Muscle layer of colon (tissue), 2 donors: ENCODE results near the gene NPAS3.

ENCODE experiments used
- H3K27ac ChIP-seq: one replicate; pipeline ENCODE4 v1.7.0; 2013; ENCODE audit warnings: low read depth, mild to moderate bottlenecking, low read length, moderate library complexity
- H3K27me3 ChIP-seq, 2 donors: one replicate each; pipeline ENCODE4 v1.7.0; 2013; ENCODE audit warnings: low read length in 2 of 2, mild to moderate bottlenecking in 2 of 2; ENCODE audit not compliant: insufficient read depth in 2 of 2, control insufficient read depth in 1 of 2
- H3K36me3 ChIP-seq: one replicate; pipeline ENCODE4 v1.7.0; 2013; ENCODE audit warnings: mild to moderate bottlenecking, low read length; ENCODE audit not compliant: insufficient read depth
- H3K4me1 ChIP-seq: one replicate; pipeline ENCODE4 v1.7.0; 2013; ENCODE audit warnings: mild to moderate bottlenecking, low read length; ENCODE audit not compliant: insufficient read depth
- H3K4me3 ChIP-seq, 2 donors: one replicate each; pipeline ENCODE4 v1.7.0; 2013; ENCODE audit warnings: low read length in 2 of 2, low read depth in 1 of 2, mild to moderate bottlenecking in 1 of 2, moderate library complexity in 1 of 2
- H3K9ac ChIP-seq: one replicate; pipeline ENCODE4 v1.7.0; 2013; ENCODE audit warnings: low read length
- H3K9me3 ChIP-seq: one replicate; pipeline ENCODE4 v1.7.0; 2013; ENCODE audit warnings: mild to moderate bottlenecking, low read length
- donor health status: abdominal sarcoma.
- donor health status: Adenocarcinoma of cecum.

NPAS3 gene

DNA sequence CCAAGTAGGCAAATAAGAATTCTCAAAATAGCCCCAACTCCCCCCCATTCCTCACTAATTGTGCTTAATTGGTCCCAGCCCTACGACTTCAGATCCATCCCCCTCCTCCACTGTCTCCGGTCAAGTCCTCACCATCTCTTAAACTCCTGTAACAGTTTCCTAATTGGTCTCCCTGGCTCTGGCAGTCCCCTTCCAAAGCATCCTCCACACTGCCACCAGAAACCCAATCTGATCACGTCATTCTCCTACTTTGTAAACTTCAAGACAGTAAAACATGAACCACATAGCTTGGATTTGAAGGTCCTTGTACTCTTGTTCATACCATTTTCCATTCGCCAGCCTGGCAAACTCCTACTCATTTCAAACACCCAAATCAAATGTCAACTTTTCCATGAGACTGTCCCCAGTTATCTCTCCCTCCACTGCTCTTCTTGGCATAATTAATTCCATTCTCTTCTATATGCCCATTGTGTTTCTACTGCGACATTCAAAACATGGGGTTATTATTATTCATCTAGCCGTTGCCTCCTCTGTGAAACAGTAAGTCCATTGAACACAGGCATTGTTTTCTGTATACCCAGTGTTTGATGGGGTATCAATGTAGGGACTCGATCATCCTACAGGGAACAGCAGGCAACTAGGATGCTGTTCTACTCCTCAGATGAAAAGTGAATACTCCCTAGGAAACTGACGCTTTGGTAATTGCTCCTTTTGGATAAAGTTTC, 907.6 kb downstream of the NPAS3 start:
- Histone ChIP-seq H3K9ac (no peak overlapping the region), H3K9me3 (no peaks in the 10 kb centered on the region), H3K27ac (no peak overlapping the region), H3K27me3 (no peaks in the 10 kb centered on the region), H3K4me3 (no peak overlapping the region), H3K4me1 (no peaks in the 10 kb centered on the region), H3K36me3 (no peaks in the 10 kb centered on the region)

DNA sequence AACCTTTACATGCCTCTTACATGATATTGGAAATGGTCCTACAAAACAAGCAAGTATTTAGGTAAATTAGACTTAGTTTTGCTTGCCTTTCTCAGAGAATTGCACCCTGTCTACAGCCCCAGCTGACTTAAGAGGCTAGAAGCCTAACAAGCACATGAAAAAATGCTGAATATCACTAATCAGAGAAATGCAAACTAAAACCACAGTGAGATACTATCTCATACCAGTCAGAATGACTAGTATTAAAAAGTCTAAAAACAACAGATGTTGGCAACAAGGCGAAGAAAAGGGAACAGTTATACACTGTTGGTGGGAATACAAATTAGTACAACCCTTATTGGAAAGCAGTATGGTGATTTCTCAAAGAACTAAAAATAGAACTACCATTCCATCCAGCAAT, 908.4 kb downstream of the NPAS3 start:
- H3K9ac ChIP-seq = no peak overlapping the region
- H3K4me3 ChIP-seq = no peak overlapping the region
- H3K27me3 ChIP-seq = no peaks in the 10 kb centered on the region
- H3K9me3 ChIP-seq = no peaks in the 10 kb centered on the region
- H3K36me3 ChIP-seq = no peaks in the 10 kb centered on the region
- H3K27ac ChIP-seq = no peak overlapping the region
- H3K4me1 ChIP-seq = no peaks in the 10 kb centered on the region

DNA sequence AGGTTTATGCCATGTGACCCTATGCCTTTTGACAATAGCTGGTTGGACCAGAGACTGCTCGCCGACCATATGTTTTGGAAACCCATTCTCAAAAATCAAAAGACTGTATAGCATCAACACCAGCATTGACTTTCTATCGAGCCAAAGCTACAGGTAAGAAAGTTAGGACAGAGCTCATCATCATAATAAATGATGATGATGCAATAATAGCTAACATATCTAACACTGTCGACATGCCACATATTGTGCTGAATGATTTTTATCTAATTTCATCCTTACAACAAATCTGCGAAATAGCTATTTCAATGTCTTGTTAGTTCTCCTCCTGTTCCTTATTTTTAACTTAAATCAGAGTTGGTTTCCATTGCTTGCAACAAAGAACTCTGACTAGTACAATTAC, 909.3 kb downstream of the NPAS3 start:
- Histone ChIP-seq H3K27ac (no peak overlapping the region), H3K4me1 (no peaks in the 10 kb centered on the region), H3K4me3 (no peak overlapping the region), H3K36me3 (no peaks in the 10 kb centered on the region), H3K27me3 (no peaks in the 10 kb centered on the region), H3K9me3 (no peaks in the 10 kb centered on the region), H3K9ac (no peak overlapping the region)

DNA sequence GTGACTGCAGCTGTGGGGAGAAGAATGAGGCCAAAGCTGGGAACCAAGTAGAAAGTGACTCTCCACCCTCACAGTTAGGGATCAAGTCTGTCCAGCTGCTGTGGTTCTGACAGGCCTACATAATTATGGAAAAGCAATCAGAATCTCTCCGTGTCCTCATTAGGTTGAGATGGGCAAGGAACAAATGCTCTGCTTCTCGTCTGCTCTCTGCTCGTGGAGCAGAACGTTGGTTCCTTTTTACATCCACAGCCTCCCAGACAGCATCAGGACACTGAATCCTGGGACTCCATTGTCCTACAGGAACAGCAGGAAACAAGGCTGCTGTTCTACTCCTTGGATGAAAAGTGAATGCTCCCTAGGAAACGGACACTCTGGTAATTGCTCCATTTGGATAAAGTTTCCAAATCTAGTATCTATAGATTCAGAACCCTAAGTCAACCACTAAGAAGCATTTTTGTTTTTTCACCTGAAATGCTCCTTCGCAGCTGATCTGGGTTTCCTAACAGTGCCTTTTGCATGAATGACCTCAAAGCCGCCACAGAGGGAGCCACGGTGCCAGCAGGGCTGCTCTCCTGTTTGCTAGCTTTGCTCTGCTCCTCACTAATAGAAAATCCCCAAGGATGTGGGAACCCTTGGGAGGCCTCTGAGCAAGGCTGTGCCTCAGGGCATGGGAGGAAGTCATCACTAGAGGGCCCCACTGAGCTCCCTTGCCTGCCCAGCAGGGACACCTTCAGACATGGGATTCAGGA, 910.2 kb downstream of the NPAS3 start:
- Histone ChIP-seq H3K9ac (no peak overlapping the region), H3K9me3 (no peaks in the 10 kb centered on the region), H3K36me3 (no peaks in the 10 kb centered on the region), H3K4me3 (no peak overlapping the region), H3K27me3 (no peaks in the 10 kb centered on the region), H3K4me1 (no peaks in the 10 kb centered on the region), H3K27ac (no peak overlapping the region)

DNA sequence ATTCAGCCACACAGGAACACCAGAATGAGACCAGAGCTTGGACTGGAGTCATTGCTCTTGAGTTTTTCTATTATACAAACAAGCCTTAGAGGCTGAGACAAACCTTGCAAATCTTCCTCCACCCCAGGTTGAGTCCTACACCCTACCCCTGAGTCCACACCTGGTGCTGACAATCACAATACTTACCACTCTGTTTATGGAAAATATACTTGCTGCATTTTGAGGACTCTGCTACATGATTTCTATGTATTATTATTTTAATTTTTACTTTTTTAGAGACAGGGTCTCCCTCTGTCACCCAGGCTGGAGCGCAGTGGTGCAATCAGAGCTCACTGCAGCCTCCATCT, 910.7 kb downstream of the NPAS3 start:
- H3K4me3 ChIP-seq = no peak overlapping the region
- H3K27ac ChIP-seq = no peak overlapping the region
- H3K9me3 ChIP-seq = no peaks in the 10 kb centered on the region
- no peaks in the 10 kb centered on the region for H3K27me3 ChIP-seq
- H3K4me1 ChIP-seq = no peaks in the 10 kb centered on the region
- no peak overlapping the region for H3K9ac ChIP-seq
- H3K36me3 ChIP-seq = no peaks in the 10 kb centered on the region

DNA sequence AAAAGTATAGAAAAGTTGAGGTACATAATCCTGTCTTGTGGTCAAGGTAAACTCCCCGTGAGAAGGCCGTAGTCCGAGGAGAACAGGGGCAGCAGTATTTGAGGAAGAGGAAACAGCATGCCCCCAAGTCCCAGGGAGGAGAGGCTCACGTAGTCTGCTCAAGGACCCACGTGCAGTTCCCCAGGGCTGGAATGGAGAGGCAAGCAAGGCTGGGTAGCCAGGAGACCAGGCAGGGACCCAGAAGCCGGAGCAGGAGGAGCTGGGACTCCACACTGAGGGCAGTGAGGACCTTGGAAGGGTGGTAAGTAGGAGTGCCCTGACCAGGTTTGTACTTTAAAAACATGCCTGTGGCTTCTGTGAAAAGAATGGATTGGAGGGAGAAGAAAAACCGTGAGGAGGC, 912.1 kb downstream of the NPAS3 start:
- H3K36me3 ChIP-seq = no peaks in the 10 kb centered on the region
- no peak overlapping the region for H3K9ac ChIP-seq
- H3K9me3 ChIP-seq = no peaks in the 10 kb centered on the region
- no peak overlapping the region for H3K27ac ChIP-seq
- H3K27me3 ChIP-seq = no peaks in the 10 kb centered on the region
- no peak overlapping the region for H3K4me3 ChIP-seq
- no peaks in the 10 kb centered on the region for H3K4me1 ChIP-seq

DNA sequence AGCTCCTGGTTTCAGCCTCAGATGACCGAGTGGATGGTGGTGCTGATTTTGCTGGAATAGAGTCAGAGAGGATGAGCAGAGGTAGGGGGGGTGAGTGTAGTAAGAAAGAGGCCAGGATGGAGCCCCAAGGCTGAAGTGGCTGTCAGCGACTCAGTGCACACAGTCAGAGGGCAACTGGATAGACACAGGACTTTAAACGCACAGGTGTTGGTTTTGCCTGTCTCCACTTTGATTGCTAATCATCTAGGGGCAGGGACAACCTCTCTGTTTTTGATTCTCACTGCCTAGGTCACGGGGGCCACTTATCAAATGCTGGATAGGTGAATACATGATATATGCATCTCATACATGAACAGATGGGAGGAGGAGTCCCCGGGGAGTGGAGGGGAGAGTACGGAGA, 912.7 kb downstream of the NPAS3 start:
- H3K9ac ChIP-seq = no peak overlapping the region
- no peaks in the 10 kb centered on the region for H3K9me3 ChIP-seq
- no peak overlapping the region for H3K27ac ChIP-seq
- no peaks in the 10 kb centered on the region for H3K27me3 ChIP-seq
- no peaks in the 10 kb centered on the region for H3K4me1 ChIP-seq
- H3K36me3 ChIP-seq = no peaks in the 10 kb centered on the region
- no peak overlapping the region for H3K4me3 ChIP-seq

DNA sequence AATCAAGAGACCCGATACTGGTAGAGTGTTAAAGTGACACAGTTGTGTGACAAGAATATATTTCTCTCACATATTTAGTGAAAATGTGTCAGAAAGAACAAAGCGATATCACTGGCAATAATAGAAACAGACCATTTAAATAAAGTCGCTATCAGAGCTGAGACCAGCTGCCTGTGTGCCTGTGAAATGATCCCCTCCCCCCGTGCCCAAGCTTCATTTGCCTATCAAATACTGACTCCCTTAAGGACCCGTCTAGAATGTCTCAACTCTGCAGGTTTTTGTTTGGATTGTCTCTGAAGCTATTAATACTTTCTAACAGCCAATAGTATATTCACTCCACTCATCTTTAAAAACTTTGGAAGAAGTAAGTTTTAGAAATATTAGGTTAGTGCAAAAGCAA, 913.3 kb downstream of the NPAS3 start:
- Histone ChIP-seq H3K9me3 (no peaks in the 10 kb centered on the region), H3K27ac (no peak overlapping the region), H3K9ac (no peak overlapping the region), H3K27me3 (no peaks in the 10 kb centered on the region), H3K4me3 (no peak overlapping the region), H3K36me3 (no peaks in the 10 kb centered on the region), H3K4me1 (no peaks in the 10 kb centered on the region)
